ENCODE measurements around the gene CFAP99.

GRCh38 chr4:2494992-2495391, 76.2 kb downstream of the CFAP99 start:
- TF ChIP-seq POLR2A (IDR thresholded peaks at IDR 0.05) (no peak), EP300 (IDR thresholded peaks at IDR 0.05) (no peak), CTCF (IDR thresholded peaks at IDR 0.05) (no peak)

Measured in stomach (tissue), 4 donors.